ENCODE measurements around the gene JSRP1.

JSRP1 gene

GRCh38 chr19:2214251-2214650 lies 42.0 kb downstream of the JSRP1 start:
- in situ Hi-C loops (cut with HindIII; ENCODE audit: low pct_unique_long_range_greater_than_20kb, low sequenced_read_pairs) = no loop called here
- DNase-seq (ENCODE audit: low read depth in 1 of 2, low spot score in 1 of 2) = no peak
- TF ChIP-seq JUND (IDR thresholded peaks at IDR 0.05; ENCODE audit: low read depth) = no peak

DNA sequence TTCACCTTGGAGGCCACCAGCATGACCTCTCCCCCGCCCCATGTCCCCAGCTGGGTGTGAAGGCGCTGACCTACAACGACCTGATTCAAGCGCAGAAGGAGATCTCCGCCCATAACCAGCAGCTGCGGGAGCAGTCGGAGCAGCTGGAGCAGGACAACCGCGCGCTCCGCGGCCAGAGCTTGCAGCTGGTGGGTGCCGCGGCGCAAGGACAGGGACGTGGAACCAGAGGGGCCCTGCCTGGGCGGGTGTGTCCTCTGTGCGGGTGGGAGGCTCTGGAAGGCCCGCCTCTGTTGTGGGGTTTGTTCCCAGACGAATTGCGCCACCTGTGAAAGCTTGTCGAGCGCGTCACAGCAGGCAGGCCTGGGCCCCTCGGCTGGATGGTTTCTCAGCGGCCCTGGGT lies 42.4 kb downstream of the JSRP1 start:
- TF ChIP-seq JUND (IDR thresholded peaks at IDR 0.05; ENCODE audit: low read depth) = no peak
- no peak for DNase-seq (ENCODE audit: low read depth in 1 of 2, low spot score in 1 of 2)
- in situ Hi-C loops (cut with HindIII; ENCODE audit: low pct_unique_long_range_greater_than_20kb, low sequenced_read_pairs) = no loop called here

DNA sequence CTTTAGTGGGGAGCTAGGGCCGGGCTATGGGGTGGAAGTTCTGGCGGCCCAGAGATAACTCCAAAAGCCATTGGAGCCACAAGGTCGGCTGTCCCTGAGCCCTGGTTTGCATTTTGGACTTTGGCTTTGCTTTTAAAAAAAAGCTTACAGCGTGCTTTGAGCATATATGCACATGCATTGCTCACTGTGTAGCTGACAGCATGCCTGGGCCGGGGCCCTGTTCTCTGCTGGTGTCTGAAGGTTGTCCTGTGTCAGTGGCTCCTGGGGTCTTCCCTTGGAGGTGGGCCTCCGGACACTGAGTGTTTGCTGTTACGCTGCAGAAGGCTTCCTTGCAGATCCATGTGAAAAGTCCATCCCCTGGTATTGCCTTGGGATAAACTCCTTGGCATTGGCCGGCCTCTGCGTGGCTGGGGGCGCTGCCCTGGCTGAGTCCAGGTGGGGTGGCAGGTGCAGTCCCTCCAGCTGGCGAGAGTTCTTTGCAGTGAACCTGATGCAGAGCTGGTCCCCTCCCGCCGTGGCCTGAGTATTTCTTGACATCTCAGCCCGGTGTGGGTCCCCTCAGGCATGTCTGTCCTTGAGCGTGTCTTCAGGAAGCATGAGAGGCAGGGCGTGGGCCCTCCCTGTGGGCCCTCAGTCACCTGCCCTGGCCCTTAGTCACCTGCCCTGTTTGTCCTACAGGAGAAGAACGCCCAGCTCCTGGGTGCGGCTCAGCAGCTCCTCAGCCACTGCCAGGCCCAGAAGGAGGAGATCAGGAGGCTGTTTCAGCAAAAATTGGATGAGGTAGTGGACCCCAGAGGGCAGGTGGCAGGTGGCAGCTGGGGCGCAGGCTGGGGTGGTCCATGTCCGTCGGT lies 43.1 kb downstream of the JSRP1 start:
- in situ Hi-C loops (cut with HindIII; ENCODE audit: low pct_unique_long_range_greater_than_20kb, low sequenced_read_pairs) = no loop called here
- TF ChIP-seq JUND (IDR thresholded peaks at IDR 0.05; ENCODE audit: low read depth) = no peak
- no peak for DNase-seq (ENCODE audit: low read depth in 1 of 2, low spot score in 1 of 2)

DNA sequence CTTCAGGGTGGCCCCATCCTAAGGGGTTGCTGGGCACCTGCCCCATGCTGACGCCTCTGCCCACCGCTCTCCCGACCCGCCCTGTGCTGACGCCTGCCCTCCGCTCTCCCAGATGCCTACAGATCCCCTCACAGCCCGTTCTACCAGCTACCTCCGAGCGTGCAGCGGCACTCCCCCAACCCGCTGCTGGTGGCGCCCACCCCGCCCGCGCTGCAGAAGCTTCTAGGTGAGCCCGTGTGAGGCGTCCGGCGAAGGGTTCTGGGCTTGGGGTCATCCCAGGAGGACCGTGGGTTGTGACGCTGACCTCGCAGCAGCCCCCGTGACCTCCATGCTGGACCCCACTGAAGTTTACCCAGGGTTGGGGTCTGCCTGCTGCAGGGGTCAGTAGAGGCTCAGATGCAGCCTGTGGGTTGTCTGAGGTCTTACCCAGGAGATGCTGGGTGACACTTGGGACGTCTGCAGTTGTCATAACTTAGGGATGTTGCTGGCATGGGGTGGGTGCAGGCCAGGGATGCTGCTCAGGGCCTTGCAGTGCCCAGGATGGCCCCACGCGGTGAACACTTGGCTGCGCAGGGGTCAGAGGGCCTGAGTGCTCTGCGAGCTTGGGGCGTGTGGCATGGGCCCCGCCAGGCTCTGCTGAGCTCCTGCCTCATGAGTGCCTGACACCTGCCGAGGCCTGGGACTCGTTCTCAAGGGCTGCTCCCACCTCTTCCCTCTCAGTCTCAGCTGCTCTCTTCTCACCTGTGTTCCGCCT lies 45.1 kb downstream of the JSRP1 start:
- in situ Hi-C loops (cut with HindIII; ENCODE audit: low pct_unique_long_range_greater_than_20kb, low sequenced_read_pairs) = no loop called here
- TF ChIP-seq JUND (IDR thresholded peaks at IDR 0.05; ENCODE audit: low read depth) = no peak
- no peak for DNase-seq (ENCODE audit: low read depth in 1 of 2, low spot score in 1 of 2)

DNA sequence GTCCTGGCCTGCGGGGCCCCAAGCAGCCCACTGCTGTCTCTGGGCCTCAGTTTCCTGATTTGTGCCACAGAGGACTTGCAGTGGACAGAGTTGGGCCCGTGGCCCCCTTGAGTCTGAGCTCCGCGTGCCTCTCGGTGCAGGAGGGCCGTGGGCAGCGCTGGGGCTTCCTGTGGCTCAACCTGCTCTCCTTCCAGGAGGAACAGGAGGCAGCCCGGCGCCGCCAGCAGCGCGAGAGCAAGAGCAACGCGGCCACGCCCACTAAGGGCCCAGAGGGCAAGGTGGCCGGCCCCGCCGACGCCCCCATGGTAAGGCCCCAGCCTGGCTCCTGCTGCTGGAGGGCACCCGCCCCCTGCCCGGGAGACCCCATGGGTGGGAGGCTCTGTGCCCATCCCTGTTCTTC lies 46.0 kb downstream of the JSRP1 start:
- no peak for TF ChIP-seq JUND (IDR thresholded peaks at IDR 0.05; ENCODE audit: low read depth)
- DNase-seq (ENCODE audit: low read depth in 1 of 2, low spot score in 1 of 2) = no peak
- in situ Hi-C loops (cut with HindIII; ENCODE audit: low pct_unique_long_range_greater_than_20kb, low sequenced_read_pairs) = no loop called here

DNA sequence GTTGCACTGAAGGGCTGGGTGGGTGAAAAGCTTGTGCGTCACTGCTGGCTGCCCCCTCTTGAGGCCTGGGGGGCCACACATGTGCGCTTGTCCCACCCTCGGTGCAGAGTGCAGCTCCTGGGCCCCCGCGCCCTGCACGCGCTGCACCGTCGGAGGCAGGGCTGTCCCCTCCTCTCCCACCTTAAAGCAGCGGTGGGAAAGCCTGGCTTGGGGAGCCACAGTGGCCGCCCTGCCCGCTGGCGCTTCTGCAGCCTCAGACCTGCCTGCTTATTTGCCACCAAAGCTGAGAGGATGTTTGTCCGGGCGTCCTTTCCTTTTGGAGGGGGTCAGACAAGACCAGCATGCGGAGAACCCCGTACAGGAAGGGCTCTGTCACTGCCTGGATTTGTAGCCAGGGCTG lies 46.8 kb downstream of the JSRP1 start:
- no peak for DNase-seq (ENCODE audit: low read depth in 1 of 2, low spot score in 1 of 2)
- in situ Hi-C loops (cut with HindIII; ENCODE audit: low pct_unique_long_range_greater_than_20kb, low sequenced_read_pairs) = no loop called here
- TF ChIP-seq JUND (IDR thresholded peaks at IDR 0.05; ENCODE audit: low read depth) = no peak

- no peak for TF ChIP-seq JUND (IDR thresholded peaks at IDR 0.05; ENCODE audit: low read depth)
- DNase-seq (ENCODE audit: low read depth in 1 of 2, low spot score in 1 of 2) = no peak
- in situ Hi-C loops (cut with HindIII; ENCODE audit: low pct_unique_long_range_greater_than_20kb, low sequenced_read_pairs) = no loop called here
Observed at GRCh38 chr19:2208975-2209374, 47.2 kb downstream of the JSRP1 start.

DNA sequence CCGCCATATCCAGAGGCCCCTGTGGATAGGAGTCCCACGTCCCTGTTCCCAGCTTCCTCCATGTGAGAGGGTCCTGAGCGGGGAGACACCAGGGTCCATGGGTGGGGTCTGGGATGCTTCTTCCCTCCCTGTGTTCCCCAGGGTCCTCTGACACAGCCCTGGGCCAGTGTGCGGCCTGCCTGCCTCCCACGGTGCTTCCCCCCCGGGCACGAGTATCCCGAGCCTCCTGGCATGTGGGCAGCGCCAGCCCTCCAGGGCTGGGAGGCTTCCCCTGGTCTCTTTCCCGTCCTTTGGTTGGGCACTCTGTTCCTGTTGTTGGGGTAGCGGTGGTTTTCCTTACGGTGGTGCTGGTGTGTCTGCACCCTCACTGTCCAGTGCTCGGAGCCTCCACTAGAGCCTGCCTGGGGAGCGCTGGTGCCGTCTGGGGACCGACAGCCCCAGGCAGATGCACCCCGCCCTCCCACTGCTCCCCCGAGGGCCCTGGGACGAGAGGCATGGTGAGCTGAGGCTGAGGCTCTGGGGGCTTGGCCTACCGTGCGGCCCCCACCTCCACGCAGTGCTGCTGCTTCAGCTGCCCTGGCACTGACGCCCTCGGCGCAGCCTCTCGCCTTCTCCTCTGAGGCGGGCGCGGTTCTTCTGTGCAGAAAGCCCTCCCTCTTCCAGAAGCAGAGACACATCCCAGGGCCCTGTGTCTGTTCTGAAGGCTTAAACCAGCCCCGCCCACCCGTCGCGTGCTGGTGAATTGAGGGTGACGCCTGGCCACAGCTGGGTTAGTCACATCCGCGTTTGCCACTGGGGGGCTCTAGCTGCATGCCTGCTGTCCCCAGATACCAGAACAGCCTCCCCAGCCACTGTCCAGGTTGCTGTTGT lies 48.0 kb downstream of the JSRP1 start:
- DNase-seq (ENCODE audit: low read depth in 1 of 2, low spot score in 1 of 2) = no peak
- in situ Hi-C loops (cut with HindIII; ENCODE audit: low pct_unique_long_range_greater_than_20kb, low sequenced_read_pairs) = no loop called here
- TF ChIP-seq JUND (IDR thresholded peaks at IDR 0.05; ENCODE audit: low read depth) = no peak

DNA sequence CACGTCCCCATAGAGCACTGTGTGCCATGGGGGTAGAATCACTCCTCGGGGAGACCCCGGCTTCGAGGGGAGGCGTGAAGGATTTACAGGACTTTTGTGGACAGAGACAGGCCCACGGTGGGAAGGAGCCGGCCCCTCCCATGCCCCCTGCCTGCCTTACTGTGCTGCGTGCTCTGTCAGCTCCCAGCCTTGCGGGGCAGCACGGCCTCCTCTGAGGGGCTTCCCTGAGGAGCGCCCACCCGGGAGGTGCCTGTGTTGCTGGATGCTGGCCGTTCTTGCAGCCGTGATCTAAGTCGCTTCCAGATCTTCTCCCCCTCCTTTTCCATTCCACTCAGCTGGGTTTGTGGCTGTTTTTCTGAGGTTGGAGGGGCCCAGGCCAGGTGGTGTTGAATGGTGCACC lies 49.2 kb downstream of the JSRP1 start:
- TF ChIP-seq JUND (IDR thresholded peaks at IDR 0.05; ENCODE audit: low read depth) = no peak
- no peak for DNase-seq (ENCODE audit: low read depth in 1 of 2, low spot score in 1 of 2)
- in situ Hi-C loops (cut with HindIII; ENCODE audit: low pct_unique_long_range_greater_than_20kb, low sequenced_read_pairs) = no loop called here

DNA sequence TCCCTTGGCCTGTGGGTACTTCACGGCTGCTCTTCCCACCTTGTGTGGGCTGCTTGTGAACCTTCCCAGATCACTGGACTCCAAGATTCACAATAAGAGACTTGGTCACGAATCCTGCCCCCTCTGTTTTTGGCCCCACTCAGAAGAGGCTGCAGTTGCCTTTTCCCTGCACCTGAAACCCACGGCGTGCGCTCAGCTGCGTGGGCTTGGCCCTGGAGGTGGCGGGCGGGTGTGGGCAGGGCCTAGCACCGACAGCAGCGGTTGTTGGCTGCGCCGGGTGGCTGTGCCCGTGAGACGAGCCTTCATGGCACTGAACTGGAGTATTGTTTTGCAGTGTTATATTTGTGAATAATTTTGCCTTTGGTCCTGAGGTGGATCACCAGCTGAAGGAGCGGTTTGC lies 53.9 kb downstream of the JSRP1 start:
- in situ Hi-C loops (cut with HindIII; ENCODE audit: low pct_unique_long_range_greater_than_20kb, low sequenced_read_pairs) = no loop called here

More for the DNA sequence above, 53.9 kb downstream of the JSRP1 start:
- no peak for DNase-seq (ENCODE audit: low read depth in 1 of 2, low spot score in 1 of 2)
- no peak for TF ChIP-seq JUND (IDR thresholded peaks at IDR 0.05; ENCODE audit: low read depth)
